SW 1271 (cell line): Measurements from ENCODE around the gene OR6K2.

ENCODE experiments used
- DNase-seq, 2 experiments: peaks; one replicate each; lab custom pipeline; 2025; lab: John Stamatoyannopoulos, UW

The OR6K2 gene

GRCh38 chr1:158685085-158685484 is 15.4 kb downstream of the OR6K2 start:
- DNase-seq = no peak

GRCh38 chr1:158681606-158682005 is 18.8 kb downstream of the OR6K2 start:
- DNase-seq = no peak

- no peak for DNase-seq
Observed at GRCh38 chr1:158679289-158679688, 21.2 kb downstream of the OR6K2 start.

GRCh38 chr1:158675563-158676323 is 24.7 kb downstream of the OR6K2 start:
- DNase-seq = no peak

- DNase-seq = no peak
Observed at GRCh38 chr1:158674302-158674701, 26.1 kb downstream of the OR6K2 start.

- DNase-seq = no peak
Observed at GRCh38 chr1:158666037-158666436, 34.4 kb downstream of the OR6K2 start.

- DNase-seq = no peak
Observed at GRCh38 chr1:158654571-158654970, 45.9 kb downstream of the OR6K2 start.

GRCh38 chr1:158654086-158654485 is 46.4 kb downstream of the OR6K2 start:
- no peak for DNase-seq

GRCh38 chr1:158652721-158653334 is 47.6 kb downstream of the OR6K2 start:
- no peak for DNase-seq
